HUES48 (cell line): Measurements from ENCODE around the gene ZNF862.

ENCODE experiments used
- H3K27ac ChIP-seq: one replicate; pipeline ENCODE4 v1.7.0; 2013; ENCODE audit warnings: low read depth, low read length, inconsistent platforms
- H3K27me3 ChIP-seq: 2 replicates; pipeline ENCODE4 v1.6.1; 2013; ENCODE audit warnings: mild to moderate bottlenecking, low read length; ENCODE audit not compliant: control insufficient read depth, insufficient read depth
- H3K36me3 ChIP-seq: 2 replicates; pipeline ENCODE4 v1.6.1; 2013; ENCODE audit warnings: low read length; ENCODE audit not compliant: control insufficient read depth, insufficient read depth
- H3K4me1 ChIP-seq: 2 replicates; pipeline ENCODE4 v1.6.1; 2013; ENCODE audit warnings: mild to moderate bottlenecking, low read length; ENCODE audit not compliant: control insufficient read depth, insufficient read depth
- H3K4me3 ChIP-seq: 2 replicates; pipeline ENCODE4 v1.5.1; 2013; ENCODE audit warnings: mild to moderate bottlenecking, low read depth, low read length
- H3K9ac ChIP-seq: 2 replicates; pipeline ENCODE4 v1.6.1; 2013; ENCODE audit warnings: mild to moderate bottlenecking, low read depth, low read length, moderate library complexity
- H3K9me3 ChIP-seq: 2 replicates; pipeline ENCODE4 v1.6.1; 2013; ENCODE audit warnings: low read length; ENCODE audit not compliant: control insufficient read depth, insufficient read depth

The ZNF862 gene

GRCh38 chr7:149818536-149818840 is 19.7 kb upstream of the ZNF862 start:
- Histone ChIP-seq H3K4me1 (no peaks in the 10 kb centered on the region; the same call in 1 of the 2 replicates), H3K27me3 (no peaks in the 10 kb centered on the region), H3K9ac (no peak overlapping the region), H3K4me3 (no peak overlapping the region), H3K36me3 (no peaks in the 10 kb centered on the region), H3K27ac (no peak overlapping the region), H3K9me3 (peaks cover 2% of the 10 kb centered on the region; the same call in 1 of the 2 replicates)

GRCh38 chr7:149819141-149819960 is 18.8 kb upstream of the ZNF862 start:
- H3K36me3 ChIP-seq: no peaks in the 10 kb centered on the region
- no peak overlapping the region for H3K9ac ChIP-seq
- H3K27ac ChIP-seq: no peak overlapping the region

GRCh38 chr7:149819961-149820340 is 18.2 kb upstream of the ZNF862 start:
- Histone ChIP-seq H3K4me1 (no peaks in the 10 kb centered on the region; the same call in 1 of the 2 replicates), H3K4me3 (no peak overlapping the region), H3K27me3 (no peaks in the 10 kb centered on the region), H3K27ac (no peak overlapping the region), H3K9ac (no peak overlapping the region), H3K36me3 (no peaks in the 10 kb centered on the region), H3K9me3 (peaks cover 11% of the 10 kb centered on the region)

More at GRCh38 chr7:149819141-149819960, 18.8 kb upstream of the ZNF862 start:
- Histone ChIP-seq H3K4me3 (no peak overlapping the region), H3K9me3 (peaks cover 8% of the 10 kb centered on the region), H3K4me1 (no peaks in the 10 kb centered on the region; the same call in 1 of the 2 replicates), H3K27me3 (no peaks in the 10 kb centered on the region)

- Histone ChIP-seq H3K36me3 (no peaks in the 10 kb centered on the region), H3K9me3 (peaks cover 11% of the 10 kb centered on the region), H3K4me1 (no peaks in the 10 kb centered on the region; the same call in 1 of the 2 replicates), H3K9ac (no peak overlapping the region), H3K4me3 (no peak overlapping the region), H3K27me3 (no peaks in the 10 kb centered on the region), H3K27ac (no peak overlapping the region)
Observed at GRCh38 chr7:149820622-149821190, 17.5 kb upstream of the ZNF862 start.

GRCh38 chr7:149821191-149822148 is 16.7 kb upstream of the ZNF862 start:
- H3K27me3 ChIP-seq: no peaks in the 10 kb centered on the region
- H3K4me1 ChIP-seq: no peaks in the 10 kb centered on the region
- no peak overlapping the region for H3K4me3 ChIP-seq
- peaks cover 11% of the 10 kb centered on the region for H3K9me3 ChIP-seq
- no peaks in the 10 kb centered on the region for H3K36me3 ChIP-seq
- no peak overlapping the region for H3K27ac ChIP-seq
- H3K9ac ChIP-seq: no peak overlapping the region

- Histone ChIP-seq H3K4me3 (no peak overlapping the region), H3K27me3 (no peaks in the 10 kb centered on the region), H3K36me3 (no peaks in the 10 kb centered on the region), H3K9ac (no peak overlapping the region), H3K4me1 (no peaks in the 10 kb centered on the region), H3K9me3 (peaks cover 11% of the 10 kb centered on the region), H3K27ac (no peak overlapping the region)
Observed at GRCh38 chr7:149822353-149822943, 15.7 kb upstream of the ZNF862 start.

- Histone ChIP-seq H3K9me3 (peaks cover 11% of the 10 kb centered on the region), H3K36me3 (no peaks in the 10 kb centered on the region), H3K9ac (no peak overlapping the region)
Observed at GRCh38 chr7:149823191-149823630, 15.0 kb upstream of the ZNF862 start.

GRCh38 chr7:149823631-149824199 is 14.5 kb upstream of the ZNF862 start:
- Histone ChIP-seq H3K4me1 (no peaks in the 10 kb centered on the region), H3K36me3 (no peaks in the 10 kb centered on the region), H3K9me3 (peaks cover 11% of the 10 kb centered on the region), H3K4me3 (no peak overlapping the region), H3K27me3 (no peaks in the 10 kb centered on the region), H3K9ac (no peak overlapping the region), H3K27ac (no peak overlapping the region)

More at GRCh38 chr7:149823191-149823630, 15.0 kb upstream of the ZNF862 start:
- H3K4me3 ChIP-seq: no peak overlapping the region
- no peak overlapping the region for H3K27ac ChIP-seq
- no peaks in the 10 kb centered on the region for H3K27me3 ChIP-seq
- no peaks in the 10 kb centered on the region for H3K4me1 ChIP-seq

- Histone ChIP-seq H3K9me3 (peaks cover 11% of the 10 kb centered on the region), H3K36me3 (no peaks in the 10 kb centered on the region), H3K27ac (no peak overlapping the region), H3K9ac (no peak overlapping the region), H3K27me3 (no peaks in the 10 kb centered on the region), H3K4me3 (no peak overlapping the region), H3K4me1 (no peaks in the 10 kb centered on the region)
Observed at GRCh38 chr7:149824301-149824741, 13.9 kb upstream of the ZNF862 start.
